DMS53 (cell line): ENCODE data around the gene MS4A15.
A peak's percentile ranks its signal among the peaks of the same experiment; 100 is the strongest.
"Not testable (repeated sequence)": the region's sequence is repeated elsewhere in the genome, so short reads cannot be mapped to it uniquely, and the experiment has no call there.

Experiments
- DNase-seq: peaks from one replicate; lab custom pipeline; 2025; lab: John Stamatoyannopoulos, UW

The MS4A15 gene

GRCh38 chr11:60809249-60809648 is 52.6 kb downstream of the MS4A15 start:
- no peak for DNase-seq

- DNase-seq: no peak
Observed at GRCh38 chr11:60809691-60810090, 53.0 kb downstream of the MS4A15 start.

- no peak for DNase-seq
Observed at GRCh38 chr11:60810151-60810550, 53.5 kb downstream of the MS4A15 start.

- peak; percentile 66 for DNase-seq
Observed at GRCh38 chr11:60810569-60810968, 53.9 kb downstream of the MS4A15 start.

GRCh38 chr11:60813324-60813723 is 56.7 kb downstream of the MS4A15 start:
- no peak for DNase-seq

GRCh38 chr11:60814112-60814511 is 57.4 kb downstream of the MS4A15 start:
- DNase-seq: no peak

- no peak for DNase-seq
Observed at GRCh38 chr11:60816590-60817157, 60.0 kb downstream of the MS4A15 start.

- DNase-seq: no peak
Observed at GRCh38 chr11:60818057-60818456, 61.4 kb downstream of the MS4A15 start.

- no peak for DNase-seq
Observed at GRCh38 chr11:60821827-60822599, 65.3 kb downstream of the MS4A15 start.

GRCh38 chr11:60823745-60824306 is 67.2 kb downstream of the MS4A15 start:
- not testable (repeated sequence) for DNase-seq

- no peak for DNase-seq
Observed at GRCh38 chr11:60825118-60825517, 68.5 kb downstream of the MS4A15 start.

- DNase-seq: no peak
Observed at GRCh38 chr11:60825790-60826189, 69.1 kb downstream of the MS4A15 start.
